DOHH2 (cell line): ENCODE measurements around the gene GTF2I.
"Not testable (repeated sequence)": the region's sequence is repeated elsewhere in the genome, so short reads cannot be mapped to it uniquely, and the experiment has no call there.

Experiments used
- CTCF ChIP-seq: fragments of 200-600 bp; sonication (generic); IDR thresholded peaks from one replicate; pipeline ENCODE4 v1.5.1; 2014; ENCODE audit warnings: antibody characterized with exemption, mild to moderate bottlenecking, low read depth, low read length; ENCODE audit not compliant: poor library complexity, severe bottlenecking
- EZH2phosphoT487 ChIP-seq: fragments of 200-600 bp; sonication (generic); IDR thresholded peaks from 2 replicates; pipeline ENCODE4 v1.6.1; 2017; ENCODE audit warnings: borderline replicate concordance, mild to moderate bottlenecking, antibody characterized with exemption, low read length, moderate library complexity, mixed read lengths

- not testable (repeated sequence) for TF ChIP-seq CTCF, EZH2phosphoT487
These were observed 82.6 kb downstream of the GTF2I start for GRCh38 chr7:74739974-74740703.
